K562 (cell line): ENCODE measurements around the gene C5orf22. TPM values are rescaled to one million over a fixed set of nuclear protein-coding genes. Genes with fewer than 3 reads are reported as not detected.

ENCODE experiments used
- ATF1 ChIP-seq, 2 experiments: fragments of 450-650 bp in 1 of 2; IDR thresholded peaks; 2 replicates each; pipeline ENCODE4 v1.6.1; 2016; ENCODE audit warnings: missing compliant biosample characterization in 1 of 2, missing genetic modification characterization in 1 of 2
- CHD2 ChIP-seq: IDR thresholded peaks from 2 replicates; pipeline ENCODE4 v1.6.1; 2011; ENCODE audit warnings: low read depth, low read length
- E2F4 ChIP-seq: sonication (generic); formaldehyde crosslinking; IDR thresholded peaks from 2 replicates; pipeline ENCODE4 v1.8.0; 2022; ENCODE audit warnings: mild to moderate bottlenecking, low read depth, missing genetic modification reagents
- E4F1 ChIP-seq: fragments of 250-450 bp; sonication (Bioruptor Pico); IDR thresholded peaks from 2 replicates; pipeline ENCODE4 v1.5.0; 2021; ENCODE audit warnings: mild to moderate bottlenecking, borderline replicate concordance
- HSF4 ChIP-seq: fragments of 250-450 bp; sonication (Bioruptor Pico); IDR thresholded peaks from 2 replicates; pipeline ENCODE4 v2.1.2; 2022; ENCODE audit warnings: mild to moderate bottlenecking, moderate library complexity, borderline replicate concordance
- MAFG ChIP-seq: fragments of 450-650 bp; conservative IDR thresholded peaks from 2 replicates; pipeline ENCODE4 v1.6.1; 2016; ENCODE audit warnings: missing genetic modification characterization, missing compliant biosample characterization
- MCM5 ChIP-seq: fragments of 450-650 bp; IDR thresholded peaks from 2 replicates; pipeline ENCODE4 v1.6.1; 2016; ENCODE audit warnings: low read depth
- MYC ChIP-seq, 2 experiments: fragments of 250-450 bp in 1 of 2; sonication (Bioruptor Pico) in 1 of 2; IDR thresholded peaks; 2 replicates each; pipeline versions ENCODE4 v1.5.1 to v1.6.1; 2012 to 2021; ENCODE audit warnings: low read depth in 2 of 2, borderline replicate concordance in 1 of 2, improper control_type of control experiment in 1 of 2, low read length in 1 of 2, mild to moderate bottlenecking in 1 of 2, moderate library complexity in 1 of 2
- PBX2 ChIP-seq, 2 experiments: IDR thresholded peaks in 1 of 2; conservative IDR thresholded peaks in 1 of 2; 2 replicates each; pipeline ENCODE4 v1.6.1; 2016; ENCODE audit warnings: low read depth in 2 of 2, mild to moderate bottlenecking in 1 of 2, missing compliant biosample characterization in 1 of 2, missing genetic modification characterization in 1 of 2, moderate library complexity in 1 of 2
- POLR3G ChIP-seq: IDR thresholded peaks from 2 replicates; pipeline ENCODE4 v1.6.1; 2011; ENCODE audit not compliant: insufficient read length, insufficient replicate concordance; ENCODE audit errors: extremely low read depth
- SMAD3 ChIP-seq: fragments of 450-650 bp; formaldehyde crosslinking; conservative IDR thresholded peaks from 2 replicates; pipeline ENCODE4 v1.4.0; 2020; ENCODE audit warnings: mild to moderate bottlenecking
- SP1 ChIP-seq: sonication (generic); formaldehyde crosslinking; IDR thresholded peaks from 2 replicates; pipeline ENCODE4 v1.8.1; 2022; ENCODE audit warnings: mild to moderate bottlenecking, missing genetic modification reagents
- TEAD4 ChIP-seq, 2 experiments: sonication (generic) in 1 of 2; formaldehyde crosslinking in 1 of 2; IDR thresholded peaks; 2 replicates each; pipeline versions ENCODE4 v1.6.1 to v1.8.0; 2012 to 2022; ENCODE audit warnings: borderline replicate concordance in 1 of 2, inconsistent platforms in 1 of 2, low read length in 1 of 2, mild to moderate bottlenecking in 1 of 2, missing genetic modification reagents in 1 of 2
- ZNF316 ChIP-seq: fragments of 450-650 bp; IDR thresholded peaks from 2 replicates; pipeline ENCODE4 v1.6.1; 2016
- ZNF696 ChIP-seq: fragments of 250-450 bp; sonication (Bioruptor Pico); conservative IDR thresholded peaks from 2 replicates; pipeline ENCODE4 v1.4.0; 2020; ENCODE audit warnings: mild to moderate bottlenecking, moderate library complexity
- ZNF75A ChIP-seq: fragments of 450-650 bp; formaldehyde crosslinking; IDR thresholded peaks from 2 replicates; pipeline ENCODE4 v1.4.0; 2020; ENCODE audit warnings: mild to moderate bottlenecking
- ZNF766 ChIP-seq: fragments of 200-800 bp; sonication (Bioruptor generic); conservative IDR thresholded peaks from 2 replicates; pipeline ENCODE4 v1.6.1; 2016; ENCODE audit warnings: missing genetic modification characterization, missing compliant biosample characterization
- ZNF79 ChIP-seq: fragments of 250-450 bp; sonication (Bioruptor Pico); IDR thresholded peaks from 2 replicates; pipeline ENCODE4 v1.4.0; 2020; ENCODE audit warnings: low read depth, mild to moderate bottlenecking, moderate library complexity
- polyA plus RNA-seq, 8 experiments: library from polyadenylated mRNA; depleted of rRNA in 4 of 8; stranded (reverse) in 5 of 8; unstranded in 3 of 8; fragments of >200 nt; fragmentation: Nextera tagmentation in 2 of 8; fragmentation: Illumina TruSeq in 1 of 8; extraction: Ambion mirVana in 2 of 8; extraction: Trizol in 1 of 8; gene quantifications; 2 replicates each; pipeline versions ENCODE4 v1.2.1 to v1.2.3, GENCODE V29; 2011 to 2014; ENCODE audit warnings: inconsistent platforms in 1 of 8, missing spikeins in 1 of 8
- total RNA-seq, 7 experiments: library from RNA; depleted of rRNA in 6 of 7; stranded (reverse); fragments of >200 nt in 6 of 7; fragmentation: Illumina TruSeq in 2 of 7; extraction: Trizol in 2 of 7; gene quantifications; 2 replicates each; pipeline versions ENCODE4 v1.2.1 to v1.2.3, GENCODE V29; 2011 to 2021; ENCODE audit warnings: low replicate concordance in 1 of 7
- TF ChIP-seq, protein P1 (sequence below): fragments of 450-650 bp; formaldehyde crosslinking; IDR thresholded peaks from 2 replicates; pipeline ENCODE4 v1.4.0; 2022; ENCODE audit warnings: mild to moderate bottlenecking, moderate library complexity

C5orf22 gene
- total and polyA plus RNA-seq, 9 of the 15 experiments (the other 6 are each of a cell fraction or from before 2014, with no cell fraction given) = 22.7 to 56.7 (median 39.3) TPM

GRCh38 chr5:31531888-31532547, at the start of gene C5orf22, which contains the start of gene DROSHA (continued):
- TF ChIP-seq SMAD3 (CRISPR knock-in tag) = no peak
- TF ChIP-seq E4F1 (CRISPR knock-in tag) = no peak
- no peak; the same call in 1 of the 2 replicates for TF ChIP-seq ZNF75A
- peak; percentile 33 for TF ChIP-seq SP1 (CRISPR knock-in tag)
- TF ChIP-seq CHD2 = peak; percentile 86
- no peak for TF ChIP-seq ZNF766
- TF ChIP-seq, protein P1, sequence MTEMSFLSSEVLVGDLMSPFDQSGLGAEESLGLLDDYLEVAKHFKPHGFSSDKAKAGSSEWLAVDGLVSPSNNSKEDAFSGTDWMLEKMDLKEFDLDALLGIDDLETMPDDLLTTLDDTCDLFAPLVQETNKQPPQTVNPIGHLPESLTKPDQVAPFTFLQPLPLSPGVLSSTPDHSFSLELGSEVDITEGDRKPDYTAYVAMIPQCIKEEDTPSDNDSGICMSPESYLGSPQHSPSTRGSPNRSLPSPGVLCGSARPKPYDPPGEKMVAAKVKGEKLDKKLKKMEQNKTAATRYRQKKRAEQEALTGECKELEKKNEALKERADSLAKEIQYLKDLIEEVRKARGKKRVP (CRISPR knock-in tag) = no peak
- TF ChIP-seq ZNF79 = no peak
- TF ChIP-seq ZNF696 (CRISPR knock-in tag) = no peak
- TF ChIP-seq E2F4 (CRISPR knock-in tag) = no peak
- no peak for TF ChIP-seq MAFG (tag)
- peak; percentile 54 for TF ChIP-seq ZNF316
- TF ChIP-seq PBX2 (CRISPR knock-in tag; IDR thresholded peaks at IDR 0.05; ENCODE audit: low read depth) = peak; percentile 62
- peak; percentile 97 for TF ChIP-seq PBX2 (tag; conservative IDR thresholded peaks at IDR 0.05; ENCODE audit: low read depth)
- TF ChIP-seq MCM5 = no peak
- TF ChIP-seq TEAD4 (IDR thresholded peaks at IDR 0.05; ENCODE audit: low read length) = no peak
- no peak for TF ChIP-seq TEAD4 (CRISPR knock-in tag; IDR thresholded peaks at IDR 0.05; ENCODE audit: borderline replicate concordance)
- no peak for TF ChIP-seq POLR3G
- TF ChIP-seq HSF4 = no peak
- peak; percentile 33; the same call in 1 of the 2 replicates for TF ChIP-seq ATF1 (CRISPR knock-in tag; IDR thresholded peaks at IDR 0.05)
- peak; percentile 93 for TF ChIP-seq ATF1 (tag; IDR thresholded peaks at IDR 0.05)
- TF ChIP-seq MYC (IDR thresholded peaks at IDR 0.05; ENCODE audit: low read depth, low read length) = 0 out of 2 replicates have a peak, but pooled peaks have one; percentile 12
- TF ChIP-seq MYC (CRISPR knock-in tag; IDR thresholded peaks at IDR 0.05; ENCODE audit: borderline replicate concordance, low read depth) = no peak
